ENCODE results near the gene M1AP. TPM values are rescaled to one million over a fixed set of nuclear protein-coding genes. Genes with fewer than 3 reads are reported as not detected.

The M1AP gene
- total RNA-seq, 4 donors from 2014 or later = 0.38 to 2.7 (median 0.52) TPM; not detected in 1

DNA sequence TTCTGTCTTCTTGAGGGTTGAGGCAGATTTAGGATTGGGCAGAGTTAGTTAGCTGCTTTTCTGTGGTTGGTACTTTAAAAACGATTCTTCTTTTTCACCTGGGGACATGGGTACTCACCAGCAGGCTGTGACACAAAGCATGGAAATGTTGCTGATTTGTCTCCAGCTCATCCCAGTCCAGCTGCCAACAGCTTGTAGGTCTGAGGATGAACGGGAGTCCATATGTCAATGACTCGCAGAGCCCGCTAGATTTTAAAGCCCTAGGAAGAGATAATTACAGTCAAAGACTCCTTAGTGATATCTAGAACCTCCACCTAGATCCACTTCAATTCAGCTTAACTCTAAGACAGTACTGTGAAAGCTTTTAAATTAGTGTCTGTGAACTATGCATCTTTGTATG, 72.8 kb downstream of the M1AP start:
- intact Hi-C loops (cut with DNase I; ENCODE audit: low total_unique reads) = no loop called here
- 69 to 72% methylated on average over 4 of the region's 4 CpGs for WGBS, 2 donors
- no peak for DNase-seq (ENCODE audit: low spot score in 2 of 2)
- no peak overlapping the region for H3K4me3 ChIP-seq (ENCODE audit: low read depth, poor library complexity, severe bottlenecking)
- no peak for TF ChIP-seq POLR2A (IDR thresholded peaks at IDR 0.05)
- TF ChIP-seq, protein P1, sequence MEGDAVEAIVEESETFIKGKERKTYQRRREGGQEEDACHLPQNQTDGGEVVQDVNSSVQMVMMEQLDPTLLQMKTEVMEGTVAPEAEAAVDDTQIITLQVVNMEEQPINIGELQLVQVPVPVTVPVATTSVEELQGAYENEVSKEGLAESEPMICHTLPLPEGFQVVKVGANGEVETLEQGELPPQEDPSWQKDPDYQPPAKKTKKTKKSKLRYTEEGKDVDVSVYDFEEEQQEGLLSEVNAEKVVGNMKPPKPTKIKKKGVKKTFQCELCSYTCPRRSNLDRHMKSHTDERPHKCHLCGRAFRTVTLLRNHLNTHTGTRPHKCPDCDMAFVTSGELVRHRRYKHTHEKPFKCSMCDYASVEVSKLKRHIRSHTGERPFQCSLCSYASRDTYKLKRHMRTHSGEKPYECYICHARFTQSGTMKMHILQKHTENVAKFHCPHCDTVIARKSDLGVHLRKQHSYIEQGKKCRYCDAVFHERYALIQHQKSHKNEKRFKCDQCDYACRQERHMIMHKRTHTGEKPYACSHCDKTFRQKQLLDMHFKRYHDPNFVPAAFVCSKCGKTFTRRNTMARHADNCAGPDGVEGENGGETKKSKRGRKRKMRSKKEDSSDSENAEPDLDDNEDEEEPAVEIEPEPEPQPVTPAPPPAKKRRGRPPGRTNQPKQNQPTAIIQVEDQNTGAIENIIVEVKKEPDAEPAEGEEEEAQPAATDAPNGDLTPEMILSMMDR (IDR thresholded peaks at IDR 0.05) = no peak

DNA sequence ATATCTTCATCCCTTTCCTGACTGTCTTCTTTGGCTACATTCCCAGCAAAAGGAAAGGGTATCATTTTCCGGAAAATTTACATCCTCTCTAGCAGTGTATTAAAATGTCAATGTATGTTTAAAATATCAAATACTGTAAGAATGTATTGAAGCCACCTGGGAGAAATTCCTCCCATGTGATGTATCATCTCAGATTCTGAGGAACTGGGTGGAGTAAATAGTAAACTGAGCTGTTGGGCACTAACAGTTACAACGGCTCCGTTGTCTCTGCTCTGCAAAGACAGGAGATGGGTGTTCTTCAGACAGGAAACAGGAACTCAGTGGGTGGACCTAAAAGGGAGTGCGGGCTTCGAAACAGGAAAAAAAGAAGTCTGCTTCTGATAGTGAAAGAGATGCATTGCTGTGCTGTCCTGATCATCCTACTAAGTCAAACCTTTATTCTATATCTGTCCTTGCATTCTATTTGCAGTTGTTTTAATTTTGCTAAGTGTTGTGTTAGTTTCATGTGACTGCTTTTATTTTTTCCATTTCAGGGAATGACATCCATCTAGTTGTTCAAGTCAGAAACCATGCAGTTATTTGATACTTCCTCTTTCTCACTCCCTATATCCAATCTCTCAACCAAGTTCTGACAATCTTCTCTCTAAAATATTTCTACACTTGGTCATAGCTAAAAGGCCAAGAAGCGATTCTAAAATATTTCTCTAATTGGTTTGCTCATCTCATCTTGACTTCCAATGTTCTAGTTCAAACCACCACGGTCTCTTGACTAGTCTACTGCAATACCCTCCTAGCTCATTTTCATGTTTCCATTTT, 74.2 kb downstream of the M1AP start:
- intact Hi-C loops (cut with DNase I; ENCODE audit: low total_unique reads) = no loop called here
- WGBS, 2 donors = 41 to 42% methylated on average over 7 of the region's 7 CpGs

DNA sequence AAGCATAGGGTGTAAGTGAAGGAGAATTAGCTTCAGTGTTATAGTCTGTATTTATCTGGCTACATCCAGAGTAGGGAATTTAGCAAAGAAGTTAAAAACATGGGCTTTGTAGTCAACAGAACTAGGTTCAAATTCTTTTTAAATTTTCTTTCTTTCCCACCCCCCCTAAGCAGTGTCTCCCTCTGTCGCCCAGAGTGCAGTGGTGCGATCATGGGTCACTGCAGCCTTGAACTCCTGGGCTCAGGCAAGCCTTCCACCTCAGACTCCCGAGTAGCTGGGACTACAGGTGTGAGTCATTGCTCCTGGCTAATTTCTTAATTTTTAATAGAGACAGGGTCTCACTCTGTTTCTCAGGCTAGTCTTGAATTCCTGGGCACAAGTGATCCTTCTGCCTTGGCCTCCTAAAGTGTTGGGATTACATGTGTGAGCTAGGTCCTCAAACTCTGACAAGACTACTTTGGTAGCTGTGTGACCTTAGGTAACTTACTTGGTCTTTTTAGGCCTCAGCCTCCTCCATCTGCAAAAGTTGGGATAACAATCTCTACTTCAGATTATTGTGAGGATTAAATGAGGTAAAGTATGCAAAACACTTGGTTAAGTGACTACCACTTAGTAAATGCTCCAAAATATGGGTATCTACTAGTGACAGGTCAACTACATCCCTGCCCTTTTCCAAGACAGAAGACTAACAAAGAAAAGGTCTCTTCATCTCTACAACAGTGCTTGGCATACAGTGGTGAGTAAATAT, 75.8 kb downstream of the M1AP start:
- no peak for DNase-seq (ENCODE audit: low spot score in 2 of 2)
- TF ChIP-seq, protein P1 (IDR thresholded peaks at IDR 0.05) = no peak
- no peak for TF ChIP-seq POLR2A (IDR thresholded peaks at IDR 0.05)
- 93 to 95% methylated on average over 3 of the region's 3 CpGs for WGBS, 2 donors
- intact Hi-C loops (cut with DNase I; ENCODE audit: low total_unique reads) = no loop called here
- no peak overlapping the region for H3K4me3 ChIP-seq (ENCODE audit: low read depth, poor library complexity, severe bottlenecking)

More for the DNA sequence above, 74.2 kb downstream of the M1AP start:
- no peak for TF ChIP-seq POLR2A (IDR thresholded peaks at IDR 0.05)
- TF ChIP-seq, protein P1 (IDR thresholded peaks at IDR 0.05) = no peak
- H3K4me3 ChIP-seq (ENCODE audit: low read depth, poor library complexity, severe bottlenecking) = no peak overlapping the region
- DNase-seq (ENCODE audit: low spot score in 2 of 2) = peak in 1 of 2 donors; percentile 26

DNA sequence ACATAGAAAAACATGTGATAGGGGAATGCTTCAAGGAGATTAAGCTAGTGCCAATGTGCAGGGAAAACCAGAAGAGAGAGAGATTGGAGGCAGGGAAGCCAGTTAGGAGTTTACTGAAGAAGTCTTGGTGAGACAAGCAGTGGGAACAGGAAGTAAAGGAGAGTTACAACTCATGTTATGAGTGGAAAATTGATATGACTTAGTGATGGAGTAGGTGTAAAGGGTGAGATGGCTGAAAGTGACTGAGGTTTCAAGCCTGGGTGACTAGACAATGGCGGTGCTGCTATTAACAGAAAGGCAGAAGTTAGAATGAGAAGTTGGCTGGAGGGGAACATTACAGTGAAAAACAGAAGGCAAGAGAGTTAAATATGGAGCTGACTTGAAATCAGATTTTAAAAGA, 77.1 kb downstream of the M1AP start:
- no peak for DNase-seq (ENCODE audit: low spot score in 2 of 2)
- no peak for TF ChIP-seq POLR2A (IDR thresholded peaks at IDR 0.05)
- TF ChIP-seq, protein P1 (IDR thresholded peaks at IDR 0.05) = no peak
- intact Hi-C loops (cut with DNase I; ENCODE audit: low total_unique reads) = no loop called here
- 86 to 90% methylated on average over 1 of the region's 1 CpG for WGBS, 2 donors
- no peak overlapping the region for H3K4me3 ChIP-seq (ENCODE audit: low read depth, poor library complexity, severe bottlenecking)

DNA sequence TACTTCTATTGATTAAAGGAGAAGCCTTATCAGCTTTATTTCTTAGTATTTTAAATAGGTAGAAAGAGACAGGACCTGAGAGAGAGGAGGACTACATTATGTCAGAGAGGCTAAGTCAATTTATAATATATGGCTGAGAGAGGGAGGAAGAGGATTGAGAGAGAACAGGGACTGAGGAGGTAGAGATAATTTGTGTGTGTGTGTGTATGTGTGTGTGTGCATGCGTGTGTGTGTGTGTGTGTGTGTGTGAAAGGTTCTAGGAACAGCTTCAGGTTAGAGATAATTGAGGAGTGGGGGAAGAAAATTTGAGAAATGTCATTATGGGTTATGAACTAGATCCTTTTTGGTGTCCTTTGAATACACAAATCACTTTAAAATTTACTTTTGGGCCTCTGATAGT, 78.4 kb downstream of the M1AP start:
- H3K4me3 ChIP-seq (ENCODE audit: low read depth, poor library complexity, severe bottlenecking) = no peak overlapping the region
- intact Hi-C loops (cut with DNase I; ENCODE audit: low total_unique reads) = no loop called here
- WGBS, 2 donors = 38 to 69% methylated on average over 1 of the region's 1 CpG
- TF ChIP-seq, protein P1 (IDR thresholded peaks at IDR 0.05) = no peak
- TF ChIP-seq POLR2A (IDR thresholded peaks at IDR 0.05) = no peak
- no peak for DNase-seq (ENCODE audit: low spot score in 2 of 2)

Data from lower leg skin (tissue), 4 donors.